Lower leg skin (tissue), 3 donors: Measurements from ENCODE around the gene PGAM4.

Source experiments
- POLR2A ChIP-seq, 2 donors: fragments of 450-650 bp; IDR thresholded peaks; one replicate each; pipeline ENCODE4 v1.6.1; 2016 to 2017; ENCODE audit warnings: antibody characterized with exemption in 2 of 2, mild to moderate bottlenecking in 1 of 2, moderate library complexity in 1 of 2
- TF ChIP-seq, protein P1 (sequence below), 3 donors: fragments of 450-650 bp; IDR thresholded peaks; one replicate each; pipeline ENCODE4 v1.5.1; 2016; ENCODE audit warnings: antibody characterized with exemption in 3 of 3, mild to moderate bottlenecking in 3 of 3, moderate library complexity in 2 of 3

GRCh38 chrX:77953708-77954107 lies 15.7 kb downstream of the PGAM4 start:
- no peak for TF ChIP-seq POLR2A (IDR thresholded peaks at IDR 0.05)
- TF ChIP-seq, protein P1, sequence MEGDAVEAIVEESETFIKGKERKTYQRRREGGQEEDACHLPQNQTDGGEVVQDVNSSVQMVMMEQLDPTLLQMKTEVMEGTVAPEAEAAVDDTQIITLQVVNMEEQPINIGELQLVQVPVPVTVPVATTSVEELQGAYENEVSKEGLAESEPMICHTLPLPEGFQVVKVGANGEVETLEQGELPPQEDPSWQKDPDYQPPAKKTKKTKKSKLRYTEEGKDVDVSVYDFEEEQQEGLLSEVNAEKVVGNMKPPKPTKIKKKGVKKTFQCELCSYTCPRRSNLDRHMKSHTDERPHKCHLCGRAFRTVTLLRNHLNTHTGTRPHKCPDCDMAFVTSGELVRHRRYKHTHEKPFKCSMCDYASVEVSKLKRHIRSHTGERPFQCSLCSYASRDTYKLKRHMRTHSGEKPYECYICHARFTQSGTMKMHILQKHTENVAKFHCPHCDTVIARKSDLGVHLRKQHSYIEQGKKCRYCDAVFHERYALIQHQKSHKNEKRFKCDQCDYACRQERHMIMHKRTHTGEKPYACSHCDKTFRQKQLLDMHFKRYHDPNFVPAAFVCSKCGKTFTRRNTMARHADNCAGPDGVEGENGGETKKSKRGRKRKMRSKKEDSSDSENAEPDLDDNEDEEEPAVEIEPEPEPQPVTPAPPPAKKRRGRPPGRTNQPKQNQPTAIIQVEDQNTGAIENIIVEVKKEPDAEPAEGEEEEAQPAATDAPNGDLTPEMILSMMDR (IDR thresholded peaks at IDR 0.05), result no peak
